Lower leg skin (tissue), 3 donors: ENCODE results near the gene C1QL3.

Experiments used
- POLR2A ChIP-seq, 2 donors: fragments of 450-650 bp; IDR thresholded peaks; one replicate each; pipeline ENCODE4 v1.6.1; 2016 to 2017; ENCODE audit warnings: antibody characterized with exemption in 2 of 2, mild to moderate bottlenecking in 1 of 2, moderate library complexity in 1 of 2
- TF ChIP-seq, protein P1 (sequence below), 3 donors: fragments of 450-650 bp; IDR thresholded peaks; one replicate each; pipeline ENCODE4 v1.5.1; 2016; ENCODE audit warnings: antibody characterized with exemption in 3 of 3, mild to moderate bottlenecking in 3 of 3, moderate library complexity in 2 of 3

DNA sequence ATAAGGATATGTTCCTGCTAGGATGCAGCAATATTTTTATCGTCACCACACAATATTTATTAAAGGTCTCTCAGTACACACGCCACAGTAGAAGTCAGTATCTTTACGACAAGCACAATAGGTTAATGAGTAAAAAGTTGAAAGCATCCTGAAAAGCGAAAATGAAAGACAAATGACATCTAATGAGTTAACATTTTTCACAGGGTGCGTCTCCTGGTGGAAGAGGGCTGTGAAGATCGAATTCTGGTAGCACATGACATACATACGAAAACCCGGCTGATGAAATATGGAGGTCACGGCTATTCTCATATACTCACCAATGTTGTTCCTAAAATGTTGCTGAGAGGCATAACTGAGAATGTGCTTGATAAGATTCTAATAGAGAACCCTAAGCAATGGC, 10.8 kb downstream of the C1QL3 start:
- TF ChIP-seq, protein P1, sequence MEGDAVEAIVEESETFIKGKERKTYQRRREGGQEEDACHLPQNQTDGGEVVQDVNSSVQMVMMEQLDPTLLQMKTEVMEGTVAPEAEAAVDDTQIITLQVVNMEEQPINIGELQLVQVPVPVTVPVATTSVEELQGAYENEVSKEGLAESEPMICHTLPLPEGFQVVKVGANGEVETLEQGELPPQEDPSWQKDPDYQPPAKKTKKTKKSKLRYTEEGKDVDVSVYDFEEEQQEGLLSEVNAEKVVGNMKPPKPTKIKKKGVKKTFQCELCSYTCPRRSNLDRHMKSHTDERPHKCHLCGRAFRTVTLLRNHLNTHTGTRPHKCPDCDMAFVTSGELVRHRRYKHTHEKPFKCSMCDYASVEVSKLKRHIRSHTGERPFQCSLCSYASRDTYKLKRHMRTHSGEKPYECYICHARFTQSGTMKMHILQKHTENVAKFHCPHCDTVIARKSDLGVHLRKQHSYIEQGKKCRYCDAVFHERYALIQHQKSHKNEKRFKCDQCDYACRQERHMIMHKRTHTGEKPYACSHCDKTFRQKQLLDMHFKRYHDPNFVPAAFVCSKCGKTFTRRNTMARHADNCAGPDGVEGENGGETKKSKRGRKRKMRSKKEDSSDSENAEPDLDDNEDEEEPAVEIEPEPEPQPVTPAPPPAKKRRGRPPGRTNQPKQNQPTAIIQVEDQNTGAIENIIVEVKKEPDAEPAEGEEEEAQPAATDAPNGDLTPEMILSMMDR (IDR thresholded peaks at IDR 0.05): no peak
- TF ChIP-seq POLR2A (IDR thresholded peaks at IDR 0.05): no peak
